ENCODE results near the gene LINS1. TPM values are rescaled to one million over a fixed set of nuclear protein-coding genes. Genes with fewer than 3 reads are reported as not detected.

LINS1 gene
- total and polyA plus RNA-seq, 4 donors, result 7.1 to 19.2 (median 12.1) TPM

DNA sequence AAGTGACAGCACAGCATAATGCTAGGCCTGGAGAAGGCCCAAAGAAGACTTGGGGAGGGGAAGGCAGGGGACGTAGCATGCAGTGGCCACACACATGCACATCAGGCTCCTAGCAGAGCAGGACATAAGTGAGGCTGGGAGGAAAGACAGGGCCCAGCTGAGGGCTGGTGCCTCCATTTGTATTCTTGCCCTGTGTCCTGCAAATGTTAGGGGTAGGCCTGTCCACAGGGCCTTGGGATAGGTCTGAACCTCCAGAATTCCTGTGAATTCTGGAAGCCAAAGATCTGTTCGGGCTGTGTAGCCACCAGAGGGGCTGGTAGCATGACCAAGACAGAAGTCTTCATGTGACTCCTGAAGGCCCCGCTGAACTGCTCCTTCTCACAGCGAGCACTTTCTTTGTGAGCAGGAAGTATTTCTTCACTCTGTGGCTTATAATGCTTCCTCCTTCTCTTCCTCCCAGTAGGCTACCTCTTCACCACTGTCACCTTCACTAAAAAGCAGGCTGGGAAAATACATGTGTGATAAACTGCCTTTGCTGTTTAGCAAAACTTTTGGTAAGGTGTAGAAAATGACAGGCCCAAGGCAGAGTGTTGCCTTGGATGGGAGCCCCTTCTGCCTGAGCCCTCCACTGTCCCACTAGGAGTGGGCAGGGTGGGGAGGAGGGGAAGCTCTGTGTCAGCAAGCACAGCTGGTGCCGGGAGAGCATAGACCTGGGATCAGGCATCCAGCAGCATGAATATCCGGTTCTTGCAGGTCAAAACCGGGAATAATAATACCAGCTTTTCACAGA lies 81.7 kb downstream of the LINS1 start:
- intact Hi-C loops (cut with DNase I), result no loop called here
- Histone ChIP-seq H3K4me1 (ENCODE audit: control insufficient read depth in 1 of 2, insufficient read depth in 2 of 2, low read length in 2 of 2) (no peaks in the 10 kb centered on the region), H3K36me3 (ENCODE audit: control insufficient read depth in 1 of 2, insufficient read depth in 2 of 2, low read length in 1 of 2) (no peaks in the 10 kb centered on the region), H3K27me3 (ENCODE audit: control insufficient read depth in 1 of 2, insufficient read depth in 2 of 2, low read length in 1 of 2) (no peaks in the 10 kb centered on the region), H3K9me3 (ENCODE audit: control insufficient read depth, low read length) (no peaks in the 10 kb centered on the region), H3K4me3 (ENCODE audit: low read length in 2 of 2) (no peak overlapping the region), H3K27ac (ENCODE audit: low read depth in 1 of 2, low read length in 2 of 2) (no peak overlapping the region)
- WGBS, 2 donors, result 79 to 84% methylated on average over 7 of the region's 7 CpGs
- DNase-seq, result peak in 1 of 2 donors; percentile 49
- ATAC-seq (ENCODE audit: low FRiP score), result no peak

- peaks cover 0 to 2% of the 10 kb centered on the region in 2 donors for H3K27me3 ChIP-seq (ENCODE audit: control insufficient read depth in 1 of 2, insufficient read depth in 2 of 2, low read length in 1 of 2)
- no peak for ATAC-seq (ENCODE audit: low FRiP score)
- H3K4me3 ChIP-seq (ENCODE audit: low read length in 2 of 2), result no peak overlapping the region
- WGBS, 2 donors, result 37 to 39% methylated on average over 3 of the region's 3 CpGs
- no peak overlapping the region for H3K27ac ChIP-seq (ENCODE audit: low read depth in 1 of 2, low read length in 2 of 2)
- H3K4me1 ChIP-seq (ENCODE audit: control insufficient read depth in 1 of 2, insufficient read depth in 2 of 2, low read length in 2 of 2), result no peaks in the 10 kb centered on the region
- intact Hi-C loops (cut with DNase I), result no loop called here
- no peaks in the 10 kb centered on the region for H3K36me3 ChIP-seq (ENCODE audit: control insufficient read depth in 1 of 2, insufficient read depth in 2 of 2, low read length in 1 of 2)
- no peaks in the 10 kb centered on the region for H3K9me3 ChIP-seq (ENCODE audit: control insufficient read depth, low read length)
- DNase-seq, result no peak
These were observed 84.1 kb downstream of the LINS1 start for GRCh38 chr15:100517846-100518245.

Other genes with a start within 250 kb of the LINS1 start
- gene CERS3, start 73.2 kb downstream of the LINS1 start, total RNA-seq, result not detected
- gene CERS3, start 73.2 kb downstream of the LINS1 start, polyA plus RNA-seq, result not detected
- gene ASB7, start 405 bp upstream of the LINS1 start, total RNA-seq, result 10 to 100 TPM; 11.0 to 11.5 TPM
- 1 to 10 TPM; 2.9 to 5.6 TPM for gene ASB7, start 405 bp upstream of the LINS1 start, polyA plus RNA-seq

All from aorta (tissue), 5 donors.